NCI-H2227 (cell line): Measurements from ENCODE around the gene EEFSEC.

ENCODE experiments used
- DNase-seq: peaks from one replicate; lab custom pipeline; 2025; ENCODE audit not compliant: unreplicated experiment; lab: John Stamatoyannopoulos, UW

The EEFSEC gene

DNA sequence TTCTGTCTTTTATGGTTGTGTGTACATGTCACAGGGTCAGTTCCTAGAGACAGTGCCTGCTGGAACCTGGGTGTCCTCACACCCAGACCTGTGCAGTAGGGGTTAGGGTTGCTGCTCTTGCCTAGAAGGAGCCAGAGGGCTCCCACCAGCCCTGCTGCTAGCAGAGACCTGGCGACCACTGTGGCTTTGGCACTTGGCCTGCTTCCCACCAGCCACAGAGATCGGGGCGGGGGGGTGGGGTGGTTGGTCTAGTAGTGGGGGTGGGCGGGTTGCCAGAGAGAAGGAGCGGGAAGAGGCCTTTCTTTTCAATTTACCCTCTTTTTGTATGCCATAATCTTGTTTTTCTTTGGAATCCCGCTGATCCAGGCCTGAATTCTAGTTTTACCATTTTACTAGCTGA lies 29.4 kb downstream of the EEFSEC start:
- no peak for DNase-seq

GRCh38 chr3:128185630-128186447 lies 32.6 kb downstream of the EEFSEC start:
- DNase-seq: no peak

GRCh38 chr3:128187495-128187894 lies 34.2 kb downstream of the EEFSEC start:
- no peak for DNase-seq

DNA sequence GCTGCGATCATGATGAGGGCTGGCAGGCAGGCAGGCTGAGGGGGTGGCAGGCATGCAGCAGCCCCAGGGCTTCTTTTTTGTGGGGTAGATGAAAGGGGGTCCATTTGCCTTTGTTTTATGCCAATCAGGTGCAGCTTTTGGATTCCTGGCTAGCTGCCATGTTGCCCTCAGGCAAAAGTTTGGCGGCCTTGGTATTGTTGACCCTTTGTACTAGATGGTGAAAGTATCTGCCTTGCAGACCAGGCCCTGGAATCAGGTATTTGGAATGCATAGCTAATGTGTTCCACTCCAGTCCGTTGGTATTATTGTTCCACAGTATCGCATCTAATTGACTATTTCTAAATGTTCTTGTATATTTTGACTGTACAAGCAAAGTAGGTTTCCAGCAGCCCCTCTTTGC lies 35.0 kb downstream of the EEFSEC start:
- DNase-seq: no peak

DNA sequence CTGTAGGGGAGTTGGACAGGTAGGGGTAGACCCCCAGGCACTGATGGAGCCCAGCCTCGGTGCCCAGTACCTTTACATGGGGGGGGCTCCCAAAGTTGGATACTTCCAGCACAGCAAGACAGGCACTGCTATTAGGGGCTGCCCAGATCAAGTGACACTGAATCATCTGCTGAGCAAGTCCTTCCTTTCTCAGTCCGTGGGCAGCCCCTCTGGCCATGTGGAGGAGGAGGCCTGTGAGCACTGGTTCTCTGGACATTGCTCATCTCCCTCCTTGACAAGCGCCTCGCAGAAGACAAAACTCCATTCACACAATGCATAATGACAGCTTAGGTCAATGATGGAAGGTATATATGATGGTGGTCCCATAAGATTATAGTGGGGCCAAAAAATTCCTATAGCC lies 35.7 kb downstream of the EEFSEC start:
- DNase-seq: no peak

DNA sequence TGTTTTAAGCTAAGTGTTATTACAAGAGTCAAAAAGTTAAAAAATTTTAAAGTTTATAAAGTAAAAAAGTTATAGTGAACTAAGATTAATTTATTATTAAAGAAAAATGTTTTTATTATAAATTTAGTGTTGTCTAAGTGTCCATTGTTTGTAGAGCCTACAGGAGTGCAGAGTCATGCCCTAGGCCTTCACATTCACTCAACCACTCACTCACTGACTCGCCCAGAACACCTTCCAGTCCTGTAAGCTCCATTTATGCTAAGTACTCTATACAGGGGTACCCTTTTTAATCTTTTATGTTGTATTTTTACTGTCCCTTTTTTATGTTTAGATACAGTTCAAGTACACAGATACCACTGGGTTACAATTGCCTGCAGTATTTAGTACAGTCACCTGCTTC lies 37.2 kb downstream of the EEFSEC start:
- no peak for DNase-seq

GRCh38 chr3:128192131-128192530 lies 38.9 kb downstream of the EEFSEC start:
- DNase-seq: no peak

- DNase-seq: no peak
Observed at GRCh38 chr3:128193168-128193567, 39.9 kb downstream of the EEFSEC start.

- DNase-seq: no peak
Observed at GRCh38 chr3:128194843-128195242, 41.6 kb downstream of the EEFSEC start.

DNA sequence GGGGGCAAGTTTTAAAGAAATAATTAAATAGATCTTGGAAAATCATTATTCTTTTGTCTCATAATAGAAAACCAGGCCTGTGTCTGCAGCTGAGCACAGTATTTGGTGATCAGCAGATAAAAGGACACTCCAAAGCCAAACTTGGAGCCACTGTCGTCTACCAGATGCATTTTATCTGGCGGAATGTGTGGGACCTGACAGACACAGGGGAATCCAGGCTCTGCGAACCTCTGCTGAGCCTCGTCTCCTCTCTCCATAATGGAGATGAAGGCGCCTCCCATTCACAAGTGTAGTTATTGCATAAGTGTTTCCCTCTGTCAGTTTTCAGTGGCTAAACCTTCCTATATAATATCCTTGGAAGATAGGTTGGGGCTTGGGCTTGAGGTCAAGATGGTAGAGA lies 42.1 kb downstream of the EEFSEC start:
- no peak for DNase-seq

DNA sequence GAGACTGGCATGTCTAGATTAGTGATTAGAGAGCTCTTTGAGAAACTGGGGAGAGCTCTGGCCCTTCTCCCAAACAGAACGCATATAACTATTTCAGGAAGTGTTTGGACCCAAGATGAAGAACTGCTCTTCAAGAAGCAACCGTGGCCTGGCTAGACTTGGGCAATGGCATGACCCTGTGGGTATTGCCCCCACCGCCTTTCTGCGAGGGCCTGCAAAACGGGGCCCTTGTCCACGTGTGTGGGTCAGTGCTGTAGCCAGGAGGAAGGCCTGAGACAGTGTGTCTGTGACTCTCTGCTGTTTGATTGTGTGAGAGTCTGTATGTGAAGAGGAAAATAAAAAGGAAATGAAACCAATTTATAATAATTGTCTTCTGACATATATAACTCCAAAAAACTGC lies 42.5 kb downstream of the EEFSEC start:
- DNase-seq: no peak

- DNase-seq: no peak
Observed at GRCh38 chr3:128196647-128197046, 43.4 kb downstream of the EEFSEC start.

GRCh38 chr3:128197855-128198254 lies 44.6 kb downstream of the EEFSEC start:
- DNase-seq: no peak

DNA sequence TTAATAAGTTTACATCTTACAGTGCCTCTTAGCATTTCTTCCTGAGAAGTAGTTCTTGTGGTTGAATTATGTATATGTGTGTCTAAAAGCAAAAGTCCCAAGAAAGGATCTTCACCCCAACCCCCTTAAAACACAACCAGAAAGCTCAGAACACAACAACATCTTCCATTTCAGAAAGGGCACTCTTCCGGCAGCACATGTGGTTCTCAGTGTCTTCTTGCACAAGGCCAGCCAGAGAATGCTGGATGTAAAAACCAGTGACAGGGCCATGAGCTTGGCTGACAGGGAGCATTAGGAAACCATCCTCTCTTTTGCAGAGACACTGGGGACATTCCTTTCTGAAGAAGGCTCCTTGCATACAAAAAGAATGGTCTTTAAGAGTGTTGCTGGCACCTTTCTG lies 45.0 kb downstream of the EEFSEC start:
- no peak for DNase-seq

DNA sequence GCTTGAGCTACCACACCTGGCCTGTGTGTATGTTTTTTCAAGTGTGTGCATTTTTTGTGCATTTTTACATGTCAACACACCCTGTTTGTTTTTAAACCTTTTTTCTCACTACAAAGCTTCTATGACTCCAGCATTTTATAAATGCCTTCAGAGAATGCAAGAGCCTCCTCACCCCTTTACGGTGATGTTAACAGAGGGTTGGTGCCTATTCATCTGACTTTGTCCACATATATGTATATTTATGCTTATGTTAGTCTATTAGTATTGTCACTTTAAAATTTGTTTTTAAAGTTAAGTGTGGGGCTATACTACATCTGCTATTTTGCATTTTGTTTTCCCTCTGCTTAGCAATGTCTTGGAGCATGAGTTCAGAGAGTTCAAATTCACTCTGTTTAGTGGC lies 45.8 kb downstream of the EEFSEC start:
- no peak for DNase-seq

DNA sequence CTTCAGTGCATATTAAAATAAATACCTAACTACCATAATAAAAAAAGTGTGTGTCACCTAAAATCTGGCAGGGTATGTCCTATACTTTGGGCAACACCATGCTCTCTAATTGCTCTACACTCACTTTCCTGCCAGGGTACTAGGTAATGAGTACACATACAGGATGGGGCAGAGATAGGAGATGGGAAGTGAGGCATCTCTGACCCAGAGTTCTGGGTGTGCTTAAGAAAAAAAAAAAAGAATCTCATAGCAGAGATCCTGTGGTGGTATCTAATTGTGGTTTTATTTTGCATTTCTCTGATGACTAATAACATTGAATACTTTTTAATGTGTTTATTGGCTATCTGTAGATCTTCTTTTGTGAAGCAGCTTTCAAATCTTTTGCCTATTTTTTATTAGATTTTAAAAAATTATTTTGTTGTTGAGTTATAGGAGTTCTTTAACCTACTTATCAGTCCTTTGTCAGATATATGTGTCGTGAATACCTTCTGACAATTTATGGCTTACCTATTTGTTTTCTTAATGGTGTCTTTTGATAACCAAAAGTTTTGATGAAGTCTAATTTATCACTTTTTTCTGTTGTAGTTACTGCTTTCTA lies 48.0 kb downstream of the EEFSEC start:
- no peak for DNase-seq

GRCh38 chr3:128203169-128203568 lies 49.9 kb downstream of the EEFSEC start:
- no peak for DNase-seq

- DNase-seq: no peak
Observed at GRCh38 chr3:128205558-128206145, 52.4 kb downstream of the EEFSEC start.

- no peak for DNase-seq
Observed at GRCh38 chr3:128207951-128208350, 54.7 kb downstream of the EEFSEC start.

- no peak for DNase-seq
Observed at GRCh38 chr3:128210711-128211110, 57.4 kb downstream of the EEFSEC start.

DNA sequence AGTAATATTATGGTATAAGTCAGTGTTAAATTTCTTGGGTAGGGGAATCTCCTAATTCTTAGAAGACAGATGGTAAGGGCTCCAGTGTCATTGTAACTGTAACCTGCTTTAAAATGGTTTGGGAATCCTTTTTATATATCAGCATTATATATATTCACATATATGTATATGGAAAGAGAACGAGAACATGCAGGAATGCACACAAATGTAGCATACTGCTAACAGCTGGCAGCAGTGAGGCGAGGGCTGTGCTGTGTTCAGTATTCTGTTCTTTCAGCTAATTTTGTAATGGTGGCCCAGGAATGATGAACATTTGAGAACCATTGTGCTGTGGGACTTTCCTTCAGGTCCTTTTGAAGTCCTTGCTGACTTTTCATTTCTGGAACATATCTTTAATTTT lies 60.8 kb downstream of the EEFSEC start:
- DNase-seq: no peak

- no peak for DNase-seq
Observed at GRCh38 chr3:128215290-128215689, 62.0 kb downstream of the EEFSEC start.
